PC-9 (cell line): ENCODE measurements around the gene CAPRIN1. TPM values are rescaled to one million over a fixed set of nuclear protein-coding genes. Genes with fewer than 3 reads are reported as not detected.
A peak's percentile ranks its signal among the peaks of the same experiment; 100 is the strongest.

Experiments used
- BruUV-seq: library from RNA; stranded (reverse); fragments of 400-500 nt; replicated peaks from 2 replicates; lab custom pipeline; 2021; lab: Mats Ljungman, UMichigan
- CTCF ChIA-PET: fragments of 300-600 bp; sonication (Branson Sonifier 250); formaldehyde crosslinking; loops from one replicate; lab custom pipeline; 2022; ENCODE audit warnings: antibody characterized with exemption; lab: Charles Lee
- POLR2A ChIA-PET: fragments of 300-600 bp; sonication (Branson Sonifier 250); formaldehyde crosslinking; loops from one replicate; lab custom pipeline; 2022; ENCODE audit warnings: antibody characterized with exemption; ENCODE audit not compliant: unreplicated experiment; lab: Charles Lee
- DNase-seq, 2 experiments: peaks; one replicate each; pipeline versions ENCODE4 v3.0.0 to v3.0.0-alpha.2; 2015 to 2022; ENCODE audit warnings: mixed read lengths in 1 of 2
- H2AFZ ChIP-seq: fragments of 200-600 bp; sonication (generic); 2 replicates; pipeline ENCODE4 v1.8.1; 2017; ENCODE audit warnings: antibody characterized with exemption
- H3F3A ChIP-seq: fragments of 200-600 bp; sonication (generic); 2 replicates; pipeline ENCODE4 v1.8.1; 2017; ENCODE audit warnings: antibody characterized with exemption, mild to moderate bottlenecking, low read depth; ENCODE audit not compliant: insufficient read depth
- H3K27ac ChIP-seq: fragments of 200-600 bp; sonication (generic); 2 replicates; pipeline ENCODE4 v1.6.1; 2016; ENCODE audit warnings: mixed run types
- H3K27me3 ChIP-seq: fragments of 200-600 bp; sonication (generic); 2 replicates; pipeline ENCODE4 v1.6.1; 2016; ENCODE audit warnings: low read depth, mixed run types; ENCODE audit not compliant: insufficient read depth
- H3K36me3 ChIP-seq: fragments of 200-600 bp; sonication (generic); 2 replicates; pipeline ENCODE4 v1.6.1; 2016; ENCODE audit warnings: low read depth, mixed run types
- H3K4me1 ChIP-seq: fragments of 200-600 bp; sonication (generic); replicated peaks from 2 replicates; pipeline ENCODE4 v1.6.1; 2016; ENCODE audit warnings: mixed run types; ENCODE audit not compliant: insufficient read depth
- H3K4me2 ChIP-seq: fragments of 200-600 bp; sonication (generic); 2 replicates; pipeline ENCODE4 v1.6.1; 2017; ENCODE audit warnings: mixed run types
- H3K4me3 ChIP-seq: fragments of 200-600 bp; sonication (generic); 2 replicates; pipeline ENCODE4 v1.6.1; 2016; ENCODE audit warnings: mixed run types
- H3K79me2 ChIP-seq: fragments of 200-600 bp; sonication (generic); 2 replicates; pipeline ENCODE4 v1.6.1; 2017; ENCODE audit warnings: low read depth, mixed run types
- H3K9me2 ChIP-seq: fragments of 200-600 bp; sonication (generic); 2 replicates; pipeline ENCODE4 v1.8.1; 2017; ENCODE audit warnings: mild to moderate bottlenecking; ENCODE audit not compliant: insufficient read depth
- H3K9me3 ChIP-seq: fragments of 200-600 bp; sonication (generic); 2 replicates; pipeline ENCODE4 v1.8.1; 2016; ENCODE audit warnings: low read depth; ENCODE audit not compliant: insufficient read depth
- H4K20me1 ChIP-seq: fragments of 200-600 bp; sonication (generic); 2 replicates; pipeline ENCODE4 v1.8.1; 2017; ENCODE audit not compliant: insufficient read depth
- EZH2 ChIP-seq: fragments of 200-600 bp; sonication (generic); IDR thresholded peaks from 2 replicates; pipeline ENCODE4 v1.8.0; 2017; ENCODE audit warnings: antibody characterized with exemption, low read depth
- intact Hi-C: fragments of 100-400 bp; cut with micrococcal nuclease; formaldehyde crosslinking; loops from one replicate; pipeline ENCODE4 v1.10.0; 2022; ENCODE audit not compliant: unreplicated experiment
- total RNA-seq: library from RNA; stranded (reverse); gene quantifications from 2 replicates; pipeline ENCODE4 v1.2.3, GENCODE V29; 2021
- TF ChIP-seq, protein P1 (sequence below): fragments of 200-600 bp; sonication (generic); conservative IDR thresholded peaks from 2 replicates; pipeline ENCODE4 v1.6.1; 2017; ENCODE audit warnings: mixed run types, antibody characterized with exemption, mild to moderate bottlenecking, moderate library complexity

Gene CAPRIN1
- total RNA-seq, 1 experiment from 2014 or later: 289 TPM

DNA sequence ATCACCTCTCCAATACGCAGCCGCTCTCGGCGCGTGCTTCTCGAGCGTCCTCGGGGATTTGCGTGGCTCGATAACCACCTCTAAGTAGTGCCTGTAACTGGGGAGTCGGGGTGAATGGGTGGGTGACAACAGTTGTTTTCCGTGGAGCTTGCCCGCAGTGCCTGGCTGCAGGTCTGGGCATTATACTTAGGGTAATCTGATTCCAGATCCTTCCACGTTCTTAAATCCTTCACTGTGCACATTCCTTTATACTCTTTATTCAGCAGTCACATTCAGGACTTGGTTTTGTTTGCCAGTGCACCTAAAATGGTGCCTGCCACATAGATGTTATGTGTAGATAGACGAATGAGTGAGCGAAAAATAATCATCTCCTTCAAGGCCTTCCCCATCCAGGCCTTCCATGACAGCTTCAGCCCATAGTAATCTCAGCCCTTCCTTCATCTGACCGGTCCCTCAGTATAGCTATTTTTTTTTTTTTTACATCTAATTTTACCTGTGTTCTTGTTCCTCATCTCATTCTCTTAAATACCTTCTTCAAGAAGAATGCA lies 54.5 kb downstream of the CAPRIN1 start:
- no TSS peak for BruUV-seq
- peaks cover 37% of the 10 kb centered on the region for H3K79me2 ChIP-seq
- peak overlapping the region; percentile 95 for H2AFZ ChIP-seq

DNA sequence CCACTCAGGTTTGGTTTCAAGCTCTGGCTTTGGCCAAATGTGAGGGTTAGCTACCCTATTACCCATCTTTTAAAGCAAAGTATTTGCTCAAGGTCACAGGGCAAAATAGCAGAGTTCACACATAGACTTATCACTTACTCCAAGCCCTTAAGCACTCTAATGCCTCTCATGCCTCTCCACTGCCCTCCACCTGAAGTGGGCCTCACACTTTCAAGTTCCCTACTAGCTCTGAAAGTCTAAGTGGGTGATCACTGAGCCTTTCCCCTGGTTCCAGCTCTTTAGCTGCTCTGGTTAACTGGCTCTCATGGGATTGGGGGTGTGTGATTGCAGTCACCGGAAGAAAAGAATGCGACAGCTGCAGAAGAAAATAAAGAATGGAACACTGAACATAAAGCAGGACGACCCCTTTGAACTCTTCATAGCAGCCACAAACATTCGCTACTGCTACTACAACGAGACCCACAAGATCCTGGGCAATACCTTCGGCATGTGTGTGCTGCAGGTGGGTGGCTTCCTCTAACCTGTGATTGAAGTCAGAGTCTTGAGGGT lies 60.3 kb downstream of the CAPRIN1 start:
- Histone ChIP-seq H3F3A (no peaks in the 10 kb centered on the region), H3K4me2 (no peak overlapping the region), H3K9me2 (no peaks in the 10 kb centered on the region), H3K27me3 (no peaks in the 10 kb centered on the region), H3K4me1 (peaks cover 5% of the 10 kb centered on the region), H3K36me3 (peaks cover 44% of the 10 kb centered on the region), H4K20me1 (peaks cover 5% of the 10 kb centered on the region; the same call in 1 of the 2 replicates), H3K9me3 (no peaks in the 10 kb centered on the region), H3K27ac (no peak overlapping the region), H2AFZ (no peak overlapping the region), H3K4me3 (no peak overlapping the region), H3K79me2 (peaks cover 24% of the 10 kb centered on the region)
- intact Hi-C loops: no loop called here
- TF ChIP-seq, protein P1, sequence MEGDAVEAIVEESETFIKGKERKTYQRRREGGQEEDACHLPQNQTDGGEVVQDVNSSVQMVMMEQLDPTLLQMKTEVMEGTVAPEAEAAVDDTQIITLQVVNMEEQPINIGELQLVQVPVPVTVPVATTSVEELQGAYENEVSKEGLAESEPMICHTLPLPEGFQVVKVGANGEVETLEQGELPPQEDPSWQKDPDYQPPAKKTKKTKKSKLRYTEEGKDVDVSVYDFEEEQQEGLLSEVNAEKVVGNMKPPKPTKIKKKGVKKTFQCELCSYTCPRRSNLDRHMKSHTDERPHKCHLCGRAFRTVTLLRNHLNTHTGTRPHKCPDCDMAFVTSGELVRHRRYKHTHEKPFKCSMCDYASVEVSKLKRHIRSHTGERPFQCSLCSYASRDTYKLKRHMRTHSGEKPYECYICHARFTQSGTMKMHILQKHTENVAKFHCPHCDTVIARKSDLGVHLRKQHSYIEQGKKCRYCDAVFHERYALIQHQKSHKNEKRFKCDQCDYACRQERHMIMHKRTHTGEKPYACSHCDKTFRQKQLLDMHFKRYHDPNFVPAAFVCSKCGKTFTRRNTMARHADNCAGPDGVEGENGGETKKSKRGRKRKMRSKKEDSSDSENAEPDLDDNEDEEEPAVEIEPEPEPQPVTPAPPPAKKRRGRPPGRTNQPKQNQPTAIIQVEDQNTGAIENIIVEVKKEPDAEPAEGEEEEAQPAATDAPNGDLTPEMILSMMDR: no peak
- no peak for TF ChIP-seq EZH2
- DNase-seq: no peak
- no TSS peak for BruUV-seq
- POLR2A ChIA-PET: no interaction called here
- CTCF ChIA-PET: no interaction called here

More for the DNA sequence above, 54.5 kb downstream of the CAPRIN1 start:
- peaks cover 20% of the 10 kb centered on the region for H3K4me1 ChIP-seq
- H3K36me3 ChIP-seq: peaks cover 21% of the 10 kb centered on the region; the same call in 1 of the 2 replicates
- intact Hi-C loops: loop anchor here (1.0 to 10.0 kb wide), 3 partner anchors 109 to 809 kb away; partner anchors contain the start of genes ABTB2, APIP and PDHX
- H3K9me2 ChIP-seq: no peaks in the 10 kb centered on the region
- H3K9me3 ChIP-seq: no peaks in the 10 kb centered on the region
- H3K4me3 ChIP-seq: peak overlapping the region; percentile 88
- H3K27me3 ChIP-seq: no peaks in the 10 kb centered on the region
- TF ChIP-seq, protein P1: no peak
- TF ChIP-seq EZH2: no peak
- DNase-seq: no peak
- ChIA-PET CTCF (interaction anchor here (0.6 to 0.9 kb wide), 7 partner anchors 12 to 1286 kb away, joined by 3 to 9 read pairs (median 3); no protein-coding TSS in a partner anchor), POLR2A (interaction anchor here (0.6 to 0.7 kb wide), 2 partner anchors 84 to 298 kb away, joined by 4 to 5 read pairs; no protein-coding TSS in a partner anchor)
- H3F3A ChIP-seq: peaks cover 42% of the 10 kb centered on the region
- H3K27ac ChIP-seq: peak overlapping the region; percentile 90
- H4K20me1 ChIP-seq: 0 out of 2 replicates have a peak, but pooled peaks cover 5% of the 10 kb centered on the region
- H3K4me2 ChIP-seq: peak overlapping the region; percentile 94

DNA sequence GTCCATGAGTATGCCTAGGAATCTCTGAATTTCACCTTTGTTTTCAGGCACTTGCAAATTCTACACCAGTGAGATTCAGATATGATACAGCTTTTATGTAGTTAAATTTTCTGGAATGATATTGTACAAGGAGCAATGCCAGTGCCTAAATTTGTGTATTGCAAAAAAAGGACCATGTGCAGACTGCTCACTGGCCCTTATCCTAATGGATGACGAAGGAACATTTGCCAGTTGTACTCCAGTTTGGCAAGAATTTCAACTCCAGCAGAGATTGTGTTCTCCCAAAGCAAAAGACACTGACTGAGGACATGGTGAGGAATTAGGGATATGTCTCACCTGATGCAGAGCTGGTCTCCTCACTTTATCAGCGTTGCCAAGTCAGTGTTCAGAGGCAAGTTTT lies 62.5 kb downstream of the CAPRIN1 start:
- CTCF ChIA-PET: no interaction called here
- DNase-seq: no peak
- 0 out of 2 replicates have a peak, but pooled peaks cover 4% of the 10 kb centered on the region for H3K79me2 ChIP-seq

More for the DNA sequence above, 62.5 kb downstream of the CAPRIN1 start:
- TF ChIP-seq EZH2: no peak
- TF ChIP-seq, protein P1: no peak
- no peaks in the 10 kb centered on the region for H3K9me2 ChIP-seq
- no peak overlapping the region for H2AFZ ChIP-seq
- intact Hi-C loops: no loop called here
- no peaks in the 10 kb centered on the region for H3K4me1 ChIP-seq
- BruUV-seq: no TSS peak
- POLR2A ChIA-PET: no interaction called here
- no peaks in the 10 kb centered on the region; the same call in 1 of the 2 replicates for H4K20me1 ChIP-seq
- H3F3A ChIP-seq: no peaks in the 10 kb centered on the region
- H3K4me3 ChIP-seq: no peak overlapping the region
- no peak overlapping the region for H3K27ac ChIP-seq
- no peaks in the 10 kb centered on the region for H3K27me3 ChIP-seq
- H3K9me3 ChIP-seq: no peaks in the 10 kb centered on the region
- peaks cover 49% of the 10 kb centered on the region for H3K36me3 ChIP-seq
- no peak overlapping the region for H3K4me2 ChIP-seq
